C4-2B (cell line): Measurements from ENCODE around the gene MARCHF6.

Experiments used
- ZFX ChIP-seq: fragments of 450-650 bp; IDR thresholded peaks from 2 replicates; pipeline ENCODE4 v1.6.1; 2017
- TF ChIP-seq, protein P1 (sequence below): fragments of 450-650 bp; conservative IDR thresholded peaks from 2 replicates; pipeline ENCODE4 v1.5.1; 2017; ENCODE audit warnings: mild to moderate bottlenecking

DNA sequence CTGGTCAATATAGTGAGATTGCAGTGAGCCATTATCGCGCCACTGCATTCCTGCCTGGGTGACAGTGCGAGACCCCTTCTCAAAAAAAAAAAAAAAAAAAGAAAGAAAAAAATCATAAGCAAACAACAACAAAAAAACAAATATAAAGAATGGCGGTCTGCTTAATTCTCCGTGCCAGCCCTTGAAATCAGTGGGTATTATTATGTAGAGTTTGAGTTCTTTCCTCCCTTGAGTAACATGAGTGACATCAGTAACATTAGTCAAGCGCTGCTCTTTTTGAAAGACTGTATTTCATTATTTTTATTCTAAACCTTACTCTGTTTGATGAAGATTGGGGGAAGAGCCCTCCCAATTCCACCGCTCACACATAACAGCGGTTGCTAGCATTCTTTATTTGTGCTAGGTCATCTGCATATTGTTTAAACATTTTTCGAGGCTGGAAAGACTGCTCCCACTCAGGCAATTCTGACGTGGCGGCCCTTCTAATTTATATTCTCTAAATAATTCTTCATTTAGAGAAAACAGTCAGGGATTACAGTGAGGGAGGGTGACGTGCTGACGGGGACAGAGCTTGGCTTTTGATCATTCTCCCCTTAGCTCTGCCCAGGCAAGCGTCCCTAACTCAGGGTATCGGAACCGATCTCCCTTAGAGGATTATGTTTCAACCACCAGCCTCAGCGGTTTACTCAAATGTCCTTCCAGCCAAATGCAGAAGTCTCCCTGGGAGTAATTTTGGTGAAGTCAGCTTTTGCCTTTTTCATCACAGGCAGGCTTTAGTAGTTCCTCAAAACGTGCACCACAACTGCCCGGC, 860 bp upstream of the MARCHF6 start:
- TF ChIP-seq, protein P1, sequence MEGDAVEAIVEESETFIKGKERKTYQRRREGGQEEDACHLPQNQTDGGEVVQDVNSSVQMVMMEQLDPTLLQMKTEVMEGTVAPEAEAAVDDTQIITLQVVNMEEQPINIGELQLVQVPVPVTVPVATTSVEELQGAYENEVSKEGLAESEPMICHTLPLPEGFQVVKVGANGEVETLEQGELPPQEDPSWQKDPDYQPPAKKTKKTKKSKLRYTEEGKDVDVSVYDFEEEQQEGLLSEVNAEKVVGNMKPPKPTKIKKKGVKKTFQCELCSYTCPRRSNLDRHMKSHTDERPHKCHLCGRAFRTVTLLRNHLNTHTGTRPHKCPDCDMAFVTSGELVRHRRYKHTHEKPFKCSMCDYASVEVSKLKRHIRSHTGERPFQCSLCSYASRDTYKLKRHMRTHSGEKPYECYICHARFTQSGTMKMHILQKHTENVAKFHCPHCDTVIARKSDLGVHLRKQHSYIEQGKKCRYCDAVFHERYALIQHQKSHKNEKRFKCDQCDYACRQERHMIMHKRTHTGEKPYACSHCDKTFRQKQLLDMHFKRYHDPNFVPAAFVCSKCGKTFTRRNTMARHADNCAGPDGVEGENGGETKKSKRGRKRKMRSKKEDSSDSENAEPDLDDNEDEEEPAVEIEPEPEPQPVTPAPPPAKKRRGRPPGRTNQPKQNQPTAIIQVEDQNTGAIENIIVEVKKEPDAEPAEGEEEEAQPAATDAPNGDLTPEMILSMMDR: no peak
- no peak for TF ChIP-seq ZFX
